ENCODE results near the gene CLPSL1.
"Not testable (repeated sequence)": the region's sequence is repeated elsewhere in the genome, so short reads cannot be mapped to it uniquely, and the experiment has no call there.

The CLPSL1 gene

GRCh38 chr6:35780719-35781118 is at the start of gene CLPSL1:
Gene CLPSL1, plus strand, starts transcription at chr6:35781019. Its CDS starts 92 bp downstream, at chr6:35781111.
- no peak for DNase-seq

DNA sequence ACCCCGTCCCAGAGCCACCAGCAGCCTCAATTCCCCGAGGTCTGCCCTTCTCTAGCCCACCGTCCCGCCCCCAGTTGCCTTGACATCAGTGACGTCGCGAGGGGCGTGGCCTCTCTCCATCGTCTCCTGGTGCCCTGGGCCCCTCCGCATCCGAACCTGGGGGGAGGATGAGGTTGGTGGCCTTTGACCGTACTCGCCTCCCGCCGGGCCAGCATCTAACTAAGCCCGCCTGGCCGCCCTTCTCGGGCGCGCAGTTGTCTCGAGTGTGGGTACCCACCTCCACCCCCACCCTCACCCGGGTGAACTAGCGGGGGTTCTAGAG is 49.4 kb upstream of the CLPSL1 start:
- peak; percentile 97 for DNase-seq

GRCh38 chr6:35731736-35732532 is 48.9 kb upstream of the CLPSL1 start:
- peak; percentile 97 for DNase-seq

DNA sequence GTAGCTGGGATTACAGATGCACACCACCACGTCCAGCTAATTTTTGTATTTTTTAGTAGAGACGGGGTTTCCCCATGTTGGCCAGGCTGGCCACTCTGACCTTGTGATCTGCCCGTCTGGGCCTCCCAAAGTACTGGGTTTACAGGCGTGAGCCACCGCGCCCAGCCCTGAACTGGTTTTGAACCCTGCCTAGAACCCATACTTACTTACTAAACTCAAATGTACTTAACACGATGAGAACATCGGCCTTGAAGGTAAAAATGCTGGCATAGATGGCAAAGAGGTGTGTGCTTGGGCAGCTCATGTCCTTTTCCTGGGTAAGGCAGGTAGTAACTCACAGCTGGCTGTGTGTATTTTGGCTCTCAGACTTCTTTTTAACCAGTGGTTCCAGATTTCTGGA is 47.2 kb upstream of the CLPSL1 start:
- DNase-seq = no peak

DNA sequence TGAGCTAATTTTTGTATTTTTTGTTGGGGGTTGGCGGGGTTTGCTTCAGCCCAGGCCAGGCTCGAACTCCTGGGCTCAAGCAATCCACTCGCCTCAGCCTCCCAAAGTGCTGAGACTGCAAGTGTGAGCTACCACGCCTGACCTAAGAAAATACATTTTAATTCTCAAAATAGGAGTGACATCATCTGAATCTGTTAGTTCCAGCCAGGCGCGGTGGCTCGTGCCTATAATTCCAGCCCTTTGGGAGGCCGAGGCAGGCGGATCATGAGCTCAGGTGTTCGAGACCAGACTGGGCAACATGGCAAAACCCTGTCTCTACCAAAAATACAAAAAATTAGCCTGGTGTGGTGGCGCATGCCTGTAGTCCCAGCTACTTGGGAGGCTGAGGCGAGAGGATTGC is 46.5 kb upstream of the CLPSL1 start:
- DNase-seq = not testable (repeated sequence)

- no peak for DNase-seq
These were observed 45.4 kb upstream of the CLPSL1 start for GRCh38 chr6:35735452-35735851.

DNA sequence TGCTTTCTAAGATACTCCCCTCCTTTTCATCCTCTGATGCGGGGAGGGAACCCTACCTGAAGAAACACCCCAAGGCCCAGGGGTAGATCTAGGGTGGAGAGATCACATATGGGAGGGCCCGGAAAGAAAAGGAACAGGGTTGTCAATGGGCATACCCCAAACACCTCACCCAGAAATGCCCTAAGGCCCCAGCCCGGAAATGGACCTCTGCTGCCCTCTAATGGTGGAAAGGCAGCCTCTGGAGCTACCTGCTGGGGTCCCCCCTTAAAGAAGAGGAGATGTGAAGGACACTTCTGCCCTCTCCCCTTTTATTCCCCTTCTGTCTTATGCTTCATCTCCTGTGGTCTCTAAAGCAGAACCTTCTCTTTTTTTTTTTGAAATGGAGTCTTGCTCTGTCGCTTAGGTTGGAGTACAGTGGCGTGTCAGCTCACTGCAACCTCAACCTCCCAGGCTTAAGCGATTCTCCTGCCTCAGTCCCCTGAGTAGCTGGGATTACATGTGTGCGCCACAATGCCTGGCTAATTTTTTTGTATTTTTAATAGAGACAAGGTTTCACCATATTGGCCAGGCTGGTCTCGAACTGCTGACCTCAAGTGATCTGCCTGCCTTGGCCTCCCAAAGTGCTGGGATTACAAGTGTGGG is 44.4 kb upstream of the CLPSL1 start:
- peak; percentile 88 for DNase-seq

DNA sequence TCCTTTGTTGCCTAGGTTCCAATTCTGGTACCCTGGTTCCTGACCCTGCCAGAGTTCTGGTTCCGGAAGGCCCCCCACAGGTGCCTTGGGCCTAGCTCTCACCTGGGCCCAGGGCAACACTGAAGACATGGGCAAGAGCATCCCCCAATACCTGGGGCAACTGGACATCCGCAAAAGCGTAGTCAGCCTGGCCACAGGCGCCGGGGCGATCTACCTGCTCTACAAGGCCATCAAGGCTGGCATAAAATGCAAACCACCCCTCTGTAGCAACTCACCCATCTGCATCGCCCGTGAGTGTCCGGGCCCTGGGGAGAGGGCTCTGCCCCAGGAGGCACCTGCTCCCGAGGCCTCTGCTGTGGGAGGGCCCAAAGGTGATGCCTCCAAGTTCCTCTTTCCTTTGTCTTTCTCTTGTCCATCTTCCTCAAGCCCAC is 43.8 kb upstream of the CLPSL1 start, which contains the start of gene ARMC12:
ARMC12 (plus strand) TSS at position 51 of the 431 bp plus-strand sequence; CDS start at position 128, 77 bp downstream.
- no peak for DNase-seq

- DNase-seq = no peak
These were observed 43.2 kb upstream of the CLPSL1 start for GRCh38 chr6:35737413-35738211.

DNA sequence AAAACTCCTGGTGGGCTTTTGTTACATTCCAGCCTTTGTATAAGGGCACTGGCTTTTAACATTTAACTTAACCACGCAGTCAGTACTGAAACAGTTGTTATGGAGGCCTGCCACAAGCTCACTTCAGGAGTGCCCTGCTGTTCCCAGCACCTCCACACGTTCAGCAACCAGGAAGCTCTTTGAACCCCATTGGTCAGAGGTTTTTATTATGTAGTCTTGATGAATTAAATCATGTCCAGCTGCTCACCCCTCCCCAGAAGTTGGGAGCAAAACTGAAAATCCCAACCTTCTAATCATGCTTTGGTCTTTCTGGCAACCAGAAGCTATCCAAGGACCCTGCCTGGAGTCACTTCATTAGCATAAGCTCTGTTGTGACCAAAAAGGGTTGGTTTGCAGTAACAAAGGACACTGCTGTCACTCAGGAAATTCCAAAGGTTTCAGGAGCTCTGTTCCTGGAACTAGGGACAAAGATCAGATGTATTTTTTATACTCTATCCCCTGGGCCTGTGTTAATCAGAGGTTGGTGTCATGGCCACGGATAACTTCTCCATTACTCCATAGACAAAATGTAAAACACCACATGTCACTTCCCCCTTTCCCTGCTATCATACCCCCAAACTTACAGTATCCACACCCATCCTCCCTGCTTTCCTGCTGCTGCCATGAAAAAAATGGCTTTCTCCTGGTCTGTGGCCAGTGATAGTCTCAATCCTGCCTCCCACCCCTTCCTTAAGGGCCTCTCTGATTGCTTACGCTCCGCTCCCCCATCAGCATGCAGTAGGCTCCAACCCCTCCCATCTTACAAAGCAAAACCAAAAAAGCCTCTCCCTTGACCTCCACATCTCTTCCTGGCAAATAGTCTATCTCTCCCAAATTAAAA is 40.9 kb upstream of the CLPSL1 start:
- no peak for DNase-seq

DNA sequence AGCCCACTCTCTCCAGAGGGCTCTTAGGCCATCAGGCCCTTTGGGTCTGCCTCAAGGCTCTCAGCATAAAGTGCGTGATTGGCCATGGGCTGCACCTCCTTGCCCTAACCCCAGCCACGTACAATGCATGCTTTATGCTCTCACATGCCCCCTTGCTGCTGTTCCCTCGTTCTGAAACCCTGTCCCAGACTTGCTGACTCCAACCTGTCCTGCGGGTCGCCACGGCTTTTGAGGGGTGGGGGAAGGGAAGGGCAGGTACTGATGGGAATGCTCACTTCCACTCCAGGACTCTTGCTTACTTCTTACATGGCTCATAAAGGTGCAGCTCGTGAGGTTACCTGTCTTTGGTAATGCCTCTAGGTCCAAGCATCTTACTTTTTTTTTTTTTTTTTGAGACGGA is 38.0 kb upstream of the CLPSL1 start:
- DNase-seq = no peak

DNA sequence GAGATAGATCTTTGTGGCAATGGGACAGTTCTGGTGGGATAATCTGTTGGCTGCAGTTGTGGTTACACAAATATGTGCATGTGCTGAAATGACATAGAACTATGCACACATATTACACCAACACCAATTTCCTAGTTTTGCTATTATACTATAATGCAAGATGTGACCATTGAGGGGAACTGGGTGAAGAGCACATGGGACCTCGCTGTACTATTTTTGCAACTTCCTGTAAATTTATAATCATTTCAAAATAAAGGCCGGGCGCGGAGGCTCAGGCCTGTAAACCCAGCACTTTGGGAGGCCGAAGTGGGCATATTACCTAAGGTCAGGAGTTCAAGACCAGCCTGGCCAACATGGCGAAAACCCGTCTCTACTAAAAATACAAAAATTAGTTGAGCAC is 35.3 kb upstream of the CLPSL1 start:
- no peak for DNase-seq

- no peak for DNase-seq
These were observed 34.3 kb upstream of the CLPSL1 start for GRCh38 chr6:35746516-35746915.

DNA sequence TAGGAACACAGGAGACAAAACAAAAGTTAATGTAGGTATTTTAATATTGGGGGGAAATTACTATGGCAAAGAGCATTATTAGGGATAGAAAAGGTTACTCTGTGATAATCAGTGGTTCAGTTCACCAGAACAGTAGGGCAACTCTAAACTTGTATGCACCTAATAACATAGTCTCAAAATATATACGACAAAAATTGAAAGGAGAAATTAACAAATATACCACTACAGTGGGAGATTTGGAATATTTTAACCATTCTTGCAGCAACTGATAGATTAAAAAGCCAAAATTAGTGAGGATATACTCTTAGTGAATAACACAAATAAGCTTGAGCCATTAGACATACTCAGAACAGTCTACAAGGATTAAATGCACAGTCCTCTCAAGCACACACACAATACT is 32.9 kb upstream of the CLPSL1 start:
- DNase-seq = no peak

GRCh38 chr6:35750557-35750956 is 30.3 kb upstream of the CLPSL1 start:
- DNase-seq = no peak

DNA sequence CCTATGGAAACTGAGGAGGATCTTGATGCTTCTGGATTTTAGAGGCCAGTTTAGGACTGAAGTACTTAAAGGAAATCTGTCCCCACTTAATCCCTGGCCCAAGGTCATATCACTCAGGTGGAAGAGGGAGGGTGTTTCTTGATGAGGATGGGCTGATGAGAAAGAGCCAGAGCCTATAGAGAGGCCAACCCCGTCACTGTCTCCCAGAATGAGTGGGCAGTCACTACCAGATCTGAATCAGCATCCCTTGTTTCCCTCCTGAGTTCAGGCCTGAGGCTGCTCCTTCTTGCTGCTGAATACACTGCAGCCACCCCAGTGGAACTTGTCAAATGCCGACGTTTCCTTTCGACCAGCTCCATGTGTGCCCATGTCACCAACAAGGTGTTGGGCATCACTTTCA is 29.2 kb upstream of the CLPSL1 start:
- DNase-seq = peak; percentile 63

- DNase-seq = no peak
These were observed 28.5 kb upstream of the CLPSL1 start for GRCh38 chr6:35752330-35752729.

DNA sequence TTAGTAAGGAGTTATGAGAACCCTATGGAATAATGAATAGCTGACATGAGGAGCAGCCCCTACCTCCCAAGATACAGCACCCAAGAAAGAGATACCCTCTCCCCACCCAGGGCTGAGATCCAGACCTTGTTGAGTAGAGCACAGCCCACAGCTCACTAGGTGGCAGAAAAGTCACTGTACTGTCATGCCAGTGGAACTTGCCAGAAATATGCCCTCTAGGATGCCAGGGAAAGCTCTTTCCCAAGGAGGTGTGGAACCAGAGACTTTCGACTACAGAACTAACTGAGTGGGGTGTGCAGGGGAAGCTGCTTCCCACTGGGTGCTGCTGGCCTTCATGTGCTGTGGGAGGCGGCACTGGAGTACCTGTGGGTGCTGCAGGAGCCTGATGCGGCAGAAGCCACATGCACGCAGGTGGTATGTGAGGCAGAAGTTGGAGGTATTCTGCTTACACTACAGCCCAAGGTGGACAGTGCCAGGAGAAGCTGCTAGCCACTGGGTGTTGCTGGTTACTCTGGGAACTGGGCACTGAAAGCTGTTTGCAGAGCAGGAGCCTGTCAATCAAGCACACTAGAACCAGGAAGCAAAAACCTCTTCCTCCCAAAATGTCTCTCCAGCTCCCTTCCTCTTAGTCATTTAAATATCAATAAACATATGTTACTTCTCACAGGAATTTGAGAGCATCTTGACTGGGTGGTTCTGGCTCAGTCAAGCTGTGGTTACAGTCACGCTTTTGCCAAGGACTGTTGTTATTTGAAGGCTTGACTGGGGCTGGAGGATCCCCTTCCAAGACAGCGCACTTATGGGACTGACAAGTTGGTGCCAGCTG is 26.2 kb upstream of the CLPSL1 start:
- no peak for DNase-seq

GRCh38 chr6:35755278-35755924 is 25.4 kb upstream of the CLPSL1 start:
- no peak for DNase-seq

- peak; percentile 40 for DNase-seq
These were observed 23.2 kb upstream of the CLPSL1 start for GRCh38 chr6:35757456-35758123.

- no peak for DNase-seq
These were observed 21.4 kb upstream of the CLPSL1 start for GRCh38 chr6:35759426-35759825.

Measured in activated CD4-positive, alpha-beta T cell treated with anti-CD3 and anti-CD28 coated beads for 48 hours (primary cell).